ENCODE data around the gene FBXO27.
"Not testable (repeated sequence)": the region's sequence is repeated elsewhere in the genome, so short reads cannot be mapped to it uniquely, and the experiment has no call there.

Gene FBXO27

DNA sequence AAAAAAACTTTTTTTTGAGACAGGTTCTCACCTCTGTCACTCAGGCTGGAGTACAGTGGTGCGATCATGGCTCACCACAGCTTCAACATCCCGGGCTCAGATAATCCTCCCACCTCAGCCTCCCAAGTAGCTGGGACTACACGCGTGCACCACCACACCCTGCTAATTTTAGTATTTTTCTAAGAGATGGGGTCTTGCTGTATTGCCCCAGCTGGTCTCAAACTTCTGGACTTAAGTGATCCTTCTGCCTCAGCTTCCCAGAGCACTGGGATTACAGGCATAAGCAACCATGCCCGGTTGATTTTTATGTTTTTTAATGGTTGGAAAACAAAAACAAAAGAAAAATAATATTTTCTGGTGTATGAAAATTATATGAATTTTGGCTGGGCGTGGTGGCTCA is 42.6 kb upstream of the FBXO27 start:
- H3K79me2 ChIP-seq (ENCODE audit: low read length), result no peaks in the 10 kb centered on the region
- H3K27ac ChIP-seq (ENCODE audit: low read length), result no peak overlapping the region
- no peak overlapping the region for H2AFZ ChIP-seq (ENCODE audit: low read depth, low read length)
- peaks cover 9% of the 10 kb centered on the region; the same call in 1 of the 2 replicates for H3K27me3 ChIP-seq (ENCODE audit: low read depth, low read length)
- peaks cover 4% of the 10 kb centered on the region; the same call in 1 of the 2 replicates for H3K4me1 ChIP-seq (ENCODE audit: low read length)
- H3K9ac ChIP-seq (ENCODE audit: low read length), result no peak overlapping the region
- no peak for TF ChIP-seq EZH2phosphoT487 (IDR thresholded peaks at IDR 0.05; ENCODE audit: low read depth)
- TF ChIP-seq, protein P1, sequence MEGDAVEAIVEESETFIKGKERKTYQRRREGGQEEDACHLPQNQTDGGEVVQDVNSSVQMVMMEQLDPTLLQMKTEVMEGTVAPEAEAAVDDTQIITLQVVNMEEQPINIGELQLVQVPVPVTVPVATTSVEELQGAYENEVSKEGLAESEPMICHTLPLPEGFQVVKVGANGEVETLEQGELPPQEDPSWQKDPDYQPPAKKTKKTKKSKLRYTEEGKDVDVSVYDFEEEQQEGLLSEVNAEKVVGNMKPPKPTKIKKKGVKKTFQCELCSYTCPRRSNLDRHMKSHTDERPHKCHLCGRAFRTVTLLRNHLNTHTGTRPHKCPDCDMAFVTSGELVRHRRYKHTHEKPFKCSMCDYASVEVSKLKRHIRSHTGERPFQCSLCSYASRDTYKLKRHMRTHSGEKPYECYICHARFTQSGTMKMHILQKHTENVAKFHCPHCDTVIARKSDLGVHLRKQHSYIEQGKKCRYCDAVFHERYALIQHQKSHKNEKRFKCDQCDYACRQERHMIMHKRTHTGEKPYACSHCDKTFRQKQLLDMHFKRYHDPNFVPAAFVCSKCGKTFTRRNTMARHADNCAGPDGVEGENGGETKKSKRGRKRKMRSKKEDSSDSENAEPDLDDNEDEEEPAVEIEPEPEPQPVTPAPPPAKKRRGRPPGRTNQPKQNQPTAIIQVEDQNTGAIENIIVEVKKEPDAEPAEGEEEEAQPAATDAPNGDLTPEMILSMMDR (IDR thresholded peaks at IDR 0.05; ENCODE audit: low read depth, low read length), result no peak
- no peak overlapping the region for H3K4me2 ChIP-seq (ENCODE audit: low read length)
- no peak overlapping the region for H3K4me3 ChIP-seq (ENCODE audit: low read length)
- H3K36me3 ChIP-seq (replicated peaks; ENCODE audit: low read depth, low read length), result no peaks in the 10 kb centered on the region
- H4K20me1 ChIP-seq (ENCODE audit: insufficient read depth, low read length), result no peaks in the 10 kb centered on the region
- H3K9me3 ChIP-seq (ENCODE audit: insufficient read depth, low read length), result no peaks in the 10 kb centered on the region

DNA sequence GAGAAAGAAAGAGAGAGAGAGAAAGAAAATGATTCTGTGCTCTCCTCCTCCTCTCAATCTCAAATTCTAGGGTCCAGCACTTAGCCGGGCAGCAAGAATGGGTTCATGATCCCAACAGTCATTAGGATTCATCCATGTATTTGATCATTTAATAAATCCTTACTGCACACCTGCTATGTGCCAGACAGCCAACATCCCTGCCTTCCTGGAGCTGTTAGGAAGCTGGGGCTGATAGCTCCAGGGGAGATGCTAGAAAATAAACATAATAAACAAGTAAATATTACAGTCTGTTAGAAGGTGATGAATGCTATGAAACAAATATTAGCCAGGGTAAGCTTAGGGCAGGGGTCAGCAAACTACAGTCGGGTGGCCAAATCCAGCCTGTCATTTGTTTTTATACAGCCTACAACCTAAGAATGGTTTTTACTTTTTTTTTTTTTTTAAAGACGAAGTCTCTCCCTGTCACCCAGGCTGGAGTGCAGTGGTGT is 41.9 kb upstream of the FBXO27 start:
- no peak overlapping the region for H2AFZ ChIP-seq (ENCODE audit: low read depth, low read length)
- no peaks in the 10 kb centered on the region for H4K20me1 ChIP-seq (ENCODE audit: insufficient read depth, low read length)
- H3K27ac ChIP-seq (ENCODE audit: low read length), result no peak overlapping the region
- peaks cover 4% of the 10 kb centered on the region; the same call in 1 of the 2 replicates for H3K4me1 ChIP-seq (ENCODE audit: low read length)
- no peak overlapping the region for H3K4me3 ChIP-seq (ENCODE audit: low read length)
- H3K27me3 ChIP-seq (ENCODE audit: low read depth, low read length), result peaks cover 6% of the 10 kb centered on the region; the same call in 1 of the 2 replicates
- TF ChIP-seq EZH2phosphoT487 (IDR thresholded peaks at IDR 0.05; ENCODE audit: low read depth), result no peak
- TF ChIP-seq, protein P1 (IDR thresholded peaks at IDR 0.05; ENCODE audit: low read depth, low read length), result no peak
- H3K36me3 ChIP-seq (replicated peaks; ENCODE audit: low read depth, low read length), result no peaks in the 10 kb centered on the region
- H3K9me3 ChIP-seq (ENCODE audit: insufficient read depth, low read length), result no peaks in the 10 kb centered on the region
- no peaks in the 10 kb centered on the region for H3K79me2 ChIP-seq (ENCODE audit: low read length)
- no peak overlapping the region for H3K9ac ChIP-seq (ENCODE audit: low read length)
- no peak overlapping the region for H3K4me2 ChIP-seq (ENCODE audit: low read length)

DNA sequence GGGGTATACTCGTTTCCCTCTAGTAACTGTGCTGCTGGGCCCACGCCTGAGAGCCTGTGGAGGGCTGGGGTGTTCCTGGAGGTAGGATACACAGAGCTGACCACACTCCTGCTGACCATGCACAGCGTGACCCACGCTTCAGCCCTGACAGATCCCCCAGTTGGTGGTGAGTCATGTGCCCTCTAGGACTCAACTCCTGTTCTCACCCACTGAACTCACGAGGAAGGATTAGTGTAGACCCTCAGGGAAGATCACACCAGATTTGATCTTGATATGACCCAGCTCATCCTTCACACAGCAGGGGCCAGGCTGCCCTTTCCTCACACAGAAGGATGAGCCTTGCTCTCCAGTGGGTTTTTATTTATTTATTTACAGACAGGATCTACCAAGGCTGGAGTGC is 38.5 kb upstream of the FBXO27 start:
- Histone ChIP-seq H3K4me1 (ENCODE audit: low read length) (no peaks in the 10 kb centered on the region), H3K9ac (ENCODE audit: low read length) (no peak overlapping the region), H4K20me1 (ENCODE audit: insufficient read depth, low read length) (no peaks in the 10 kb centered on the region), H3K27me3 (ENCODE audit: low read depth, low read length) (no peaks in the 10 kb centered on the region), H3K36me3 (replicated peaks; ENCODE audit: low read depth, low read length) (no peaks in the 10 kb centered on the region), H2AFZ (ENCODE audit: low read depth, low read length) (no peak overlapping the region), H3K4me2 (ENCODE audit: low read length) (no peak overlapping the region), H3K79me2 (ENCODE audit: low read length) (no peaks in the 10 kb centered on the region), H3K4me3 (ENCODE audit: low read length) (no peak overlapping the region), H3K27ac (ENCODE audit: low read length) (no peak overlapping the region), H3K9me3 (ENCODE audit: insufficient read depth, low read length) (no peaks in the 10 kb centered on the region)
- TF ChIP-seq, protein P1 (IDR thresholded peaks at IDR 0.05; ENCODE audit: low read depth, low read length), result no peak
- TF ChIP-seq EZH2phosphoT487 (IDR thresholded peaks at IDR 0.05; ENCODE audit: low read depth), result no peak

DNA sequence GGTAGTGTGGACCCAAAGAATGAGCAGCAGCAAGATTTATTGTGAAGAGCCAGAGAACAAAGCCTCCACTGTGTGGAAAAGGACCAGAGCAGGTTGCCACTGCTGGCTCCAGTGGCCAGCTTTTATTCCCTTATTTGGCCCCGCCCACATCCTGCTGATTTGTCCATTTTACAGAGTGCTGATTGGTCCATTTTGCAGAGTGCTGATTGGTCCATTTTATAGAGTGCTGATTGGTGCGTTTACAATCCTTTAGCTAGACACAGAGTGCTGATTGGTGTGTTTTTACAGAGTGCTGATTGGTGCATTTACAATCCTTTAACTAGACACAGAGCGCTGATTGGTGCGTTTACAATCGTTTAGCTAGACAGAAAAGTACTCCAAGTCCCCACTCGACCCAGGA is 35.9 kb upstream of the FBXO27 start:
- H2AFZ ChIP-seq (ENCODE audit: low read depth, low read length); H3K9me3 ChIP-seq (ENCODE audit: insufficient read depth, low read length); H4K20me1 ChIP-seq (ENCODE audit: insufficient read depth, low read length); H3K27ac ChIP-seq (ENCODE audit: low read length); H3K4me2 ChIP-seq (ENCODE audit: low read length); H3K27me3 ChIP-seq (ENCODE audit: low read depth, low read length); H3K36me3 ChIP-seq (replicated peaks; ENCODE audit: low read depth, low read length); H3K9ac ChIP-seq (ENCODE audit: low read length); H3K79me2 ChIP-seq (ENCODE audit: low read length); H3K4me3 ChIP-seq (ENCODE audit: low read length); H3K4me1 ChIP-seq (ENCODE audit: low read length): not testable (repeated sequence)

DNA sequence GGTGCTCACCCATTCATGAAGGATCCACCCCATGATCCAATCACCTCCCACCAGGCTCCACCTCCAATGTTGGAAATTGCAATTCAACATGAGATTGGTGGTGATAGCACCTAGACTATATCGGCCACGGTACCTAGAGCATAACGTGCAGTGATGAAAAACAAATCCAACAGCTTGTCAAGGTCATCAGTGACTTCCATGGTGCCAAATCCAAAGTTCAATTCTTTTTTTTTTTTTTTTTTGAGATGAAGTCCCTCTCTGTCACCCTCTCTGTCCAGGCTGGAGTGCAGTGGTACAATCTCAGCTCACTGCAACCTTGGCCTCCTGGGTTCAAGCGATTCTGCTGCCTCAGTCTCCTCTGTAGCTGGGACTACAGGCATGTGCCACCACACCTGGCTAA is 34.8 kb upstream of the FBXO27 start:
- no peak overlapping the region for H3K4me3 ChIP-seq (ENCODE audit: low read length)
- H3K27me3 ChIP-seq (ENCODE audit: low read depth, low read length), result no peaks in the 10 kb centered on the region
- no peak overlapping the region for H3K9ac ChIP-seq (ENCODE audit: low read length)
- peaks cover 1% of the 10 kb centered on the region for H3K4me1 ChIP-seq (ENCODE audit: low read length)
- TF ChIP-seq, protein P1 (IDR thresholded peaks at IDR 0.05; ENCODE audit: low read depth, low read length), result no peak
- TF ChIP-seq EZH2phosphoT487 (IDR thresholded peaks at IDR 0.05; ENCODE audit: low read depth), result no peak
- H3K9me3 ChIP-seq (ENCODE audit: insufficient read depth, low read length), result no peaks in the 10 kb centered on the region
- H2AFZ ChIP-seq (ENCODE audit: low read depth, low read length), result no peak overlapping the region
- H3K79me2 ChIP-seq (ENCODE audit: low read length), result no peaks in the 10 kb centered on the region
- H4K20me1 ChIP-seq (ENCODE audit: insufficient read depth, low read length), result no peaks in the 10 kb centered on the region
- H3K27ac ChIP-seq (ENCODE audit: low read length), result no peak overlapping the region
- no peak overlapping the region for H3K4me2 ChIP-seq (ENCODE audit: low read length)
- no peaks in the 10 kb centered on the region for H3K36me3 ChIP-seq (replicated peaks; ENCODE audit: low read depth, low read length)
